OCI-LY7 (cell line): ENCODE data around the gene PPIL1. TPM values are rescaled to one million over a fixed set of nuclear protein-coding genes. Genes with fewer than 3 reads are reported as not detected.

Experiments used
- BruUV-seq: library from RNA; stranded (reverse); fragments of 400-500 nt; replicated peaks from 2 replicates; lab custom pipeline; 2021; lab: Mats Ljungman, UMichigan
- CTCF ChIA-PET: fragments of 300-600 bp; sonication (Branson Sonifier 250); formaldehyde crosslinking; loops from one replicate; lab custom pipeline; 2022; ENCODE audit warnings: antibody characterized with exemption; ENCODE audit not compliant: unreplicated experiment; lab: Charles Lee
- POLR2A ChIA-PET: fragments of 300-600 bp; sonication (Branson Sonifier 250); formaldehyde crosslinking; loops from one replicate; lab custom pipeline; 2022; ENCODE audit warnings: antibody characterized with exemption; lab: Charles Lee
- DNase-seq: peaks from one replicate; pipeline ENCODE4 v3.0.0-alpha.2; 2015; ENCODE audit warnings: low spot score
- H2AFZ ChIP-seq: fragments of 200-600 bp; sonication (generic), shearing (Covaris generic); 2 replicates; pipeline ENCODE4 v1.6.1; 2014; ENCODE audit warnings: mild to moderate bottlenecking, antibody characterized with exemption, low read length, moderate library complexity
- H3K27ac ChIP-seq: fragments of 200-600 bp; sonication (generic); 2 replicates; pipeline ENCODE4 v1.5.1; 2014; ENCODE audit warnings: mixed run types, low read depth, mild to moderate bottlenecking, moderate library complexity, low read length, inconsistent platforms; ENCODE audit not compliant: poor library complexity, severe bottlenecking
- H3K36me3 ChIP-seq: fragments of 200-600 bp; sonication (generic); 2 replicates; pipeline ENCODE4 v1.6.1; 2014; ENCODE audit warnings: mild to moderate bottlenecking, antibody characterized with exemption, low read length, moderate library complexity, mixed read lengths; ENCODE audit not compliant: insufficient read depth
- H3K4me1 ChIP-seq: fragments of 200-600 bp; sonication (generic); 2 replicates; pipeline ENCODE4 v1.5.1; 2014; ENCODE audit warnings: mild to moderate bottlenecking, low read length; ENCODE audit not compliant: insufficient read depth, poor library complexity, severe bottlenecking
- H3K4me2 ChIP-seq: fragments of 200-600 bp; sonication (generic); 2 replicates; pipeline ENCODE4 v1.6.1; 2014; ENCODE audit warnings: mild to moderate bottlenecking, low read length
- H3K4me3 ChIP-seq: fragments of 200-600 bp; sonication (generic); 2 replicates; pipeline ENCODE4 v1.5.1; 2014; ENCODE audit warnings: mild to moderate bottlenecking, low read depth, low read length; ENCODE audit not compliant: poor library complexity, severe bottlenecking
- H3K79me2 ChIP-seq: fragments of 200-600 bp; sonication (generic); 2 replicates; pipeline ENCODE4 v1.6.1; 2016; ENCODE audit warnings: low read depth, mild to moderate bottlenecking, low read length, moderate library complexity, mixed read lengths; ENCODE audit not compliant: insufficient read depth
- H3K9me2 ChIP-seq: fragments of 200-600 bp; sonication (generic); 2 replicates; pipeline ENCODE4 v1.6.1; 2016; ENCODE audit warnings: mild to moderate bottlenecking, low read length, mixed read lengths; ENCODE audit not compliant: insufficient read depth
- H3K9me3 ChIP-seq: fragments of 200-600 bp; sonication (generic); 2 replicates; pipeline ENCODE4 v1.6.1; 2014; ENCODE audit warnings: mild to moderate bottlenecking, mixed run types, low read length, mixed read lengths
- H4K20me1 ChIP-seq: fragments of 200-600 bp; sonication (generic); 2 replicates; pipeline ENCODE4 v1.6.1; 2014; ENCODE audit warnings: mild to moderate bottlenecking, antibody characterized with exemption, low read length, moderate library complexity, mixed read lengths; ENCODE audit not compliant: insufficient read depth
- CTCF ChIP-seq: fragments of 200-600 bp; sonication (generic); conservative IDR thresholded peaks from 2 replicates; pipeline ENCODE4 v1.5.1; 2014; ENCODE audit warnings: mild to moderate bottlenecking, antibody characterized with exemption, low read length, moderate library complexity, mixed read lengths
- EZH2phosphoT487 ChIP-seq: fragments of 200-600 bp; sonication (generic); IDR thresholded peaks from 2 replicates; pipeline ENCODE4 v1.6.1; 2018; ENCODE audit warnings: low read depth, borderline replicate concordance, mild to moderate bottlenecking, mixed run types, antibody characterized with exemption, low read length, moderate library complexity, mixed read lengths
- intact Hi-C: fragments of 100-400 bp; cut with micrococcal nuclease; formaldehyde crosslinking; loops from one replicate; pipeline ENCODE4 v1.10.0; 2022; ENCODE audit not compliant: unreplicated experiment
- total RNA-seq, 2 experiments: library from RNA; depleted of rRNA in 1 of 2; stranded (reverse); fragments of >200 nt in 1 of 2; shearing (Covaris generic) in 1 of 2; gene quantifications; 2 replicates each; pipeline ENCODE4 v1.2.3, GENCODE V29; 2014 to 2022

The PPIL1 gene
- total RNA-seq, 2 experiments from 2014 or later: 38.9 to 40.0 TPM

- Histone ChIP-seq H3K36me3 (peaks cover 38% of the 10 kb centered on the region; the same call in 1 of the 2 replicates), H3K9me3 (no peaks in the 10 kb centered on the region), H4K20me1 (no peaks in the 10 kb centered on the region), H3K4me3 (no peak overlapping the region), H3K4me1 (no peaks in the 10 kb centered on the region), H3K4me2 (no peak overlapping the region), H2AFZ (no peak overlapping the region), H3K79me2 (no peaks in the 10 kb centered on the region), H3K9me2 (no peaks in the 10 kb centered on the region), H3K27ac (no peak overlapping the region)
- ChIA-PET CTCF (no interaction called here), POLR2A (no interaction called here)
- no peak for DNase-seq
- TF ChIP-seq EZH2phosphoT487: no peak
- no peak for TF ChIP-seq CTCF
- no TSS peak for BruUV-seq
- intact Hi-C loops: no loop called here
Measured at GRCh38 chr6:36916126-36916525, 41.5 kb upstream of the PPIL1 start.

- H3K9me2 ChIP-seq: no peaks in the 10 kb centered on the region
- H3K4me3 ChIP-seq: no peak overlapping the region
- ChIA-PET CTCF (no interaction called here), POLR2A (no interaction called here)
- no peaks in the 10 kb centered on the region for H3K79me2 ChIP-seq
- BruUV-seq: no TSS peak
- intact Hi-C loops: no loop called here
- no peaks in the 10 kb centered on the region for H4K20me1 ChIP-seq
- no peaks in the 10 kb centered on the region for H3K4me1 ChIP-seq
- H3K36me3 ChIP-seq: peaks cover 33% of the 10 kb centered on the region; the same call in 1 of the 2 replicates
- H3K9me3 ChIP-seq: no peaks in the 10 kb centered on the region
- H3K27ac ChIP-seq: no peak overlapping the region
- no peak overlapping the region for H2AFZ ChIP-seq
- no peak for DNase-seq
- H3K4me2 ChIP-seq: no peak overlapping the region
- no peak for TF ChIP-seq CTCF
Measured at GRCh38 chr6:36915599-36915998, 41.0 kb upstream of the PPIL1 start.

DNA sequence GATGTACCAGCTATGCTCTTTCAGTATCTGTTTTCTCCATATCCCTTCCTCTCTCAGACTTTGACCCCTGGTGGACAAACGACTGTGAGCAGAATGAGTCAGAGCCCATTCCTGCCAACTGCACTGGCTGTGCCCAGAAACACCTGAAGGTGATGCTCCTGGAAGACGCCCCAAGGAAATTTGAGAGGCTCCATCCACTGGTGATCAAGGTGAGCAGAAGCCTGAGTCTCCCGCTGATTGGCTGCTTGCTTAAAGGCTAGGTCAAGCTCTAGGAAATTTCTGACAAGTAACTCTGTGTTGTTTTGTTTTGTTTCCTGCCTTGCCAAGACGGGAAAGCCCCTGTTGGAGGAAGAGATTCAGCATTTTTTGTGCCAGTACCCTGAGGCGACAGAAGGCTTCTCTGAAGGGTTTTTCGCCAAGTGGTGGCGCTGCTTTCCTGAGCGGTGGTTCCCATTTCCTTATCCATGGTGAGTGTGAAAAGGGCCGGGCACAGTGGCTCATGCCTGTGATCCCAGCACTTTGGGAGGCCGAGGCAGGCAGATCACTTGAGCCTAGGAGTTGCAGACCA, 39.7 kb upstream of the PPIL1 start:
- no peak; the same call in 1 of the 2 replicates for TF ChIP-seq CTCF
- no peak for TF ChIP-seq EZH2phosphoT487
- no peaks in the 10 kb centered on the region for H3K79me2 ChIP-seq
- peaks cover 26% of the 10 kb centered on the region for H3K36me3 ChIP-seq
- H3K27ac ChIP-seq: no peak overlapping the region
- POLR2A ChIA-PET: interaction anchor here (0.6 kb wide), 3 partner anchors 273 to 1134 kb away, joined by 3 read pairs; no protein-coding TSS in a partner anchor
- DNase-seq: no peak
- CTCF ChIA-PET: no interaction called here
- no peaks in the 10 kb centered on the region for H3K9me2 ChIP-seq
- intact Hi-C loops: no loop called here
- H2AFZ ChIP-seq: no peak overlapping the region
- no peak overlapping the region for H3K4me3 ChIP-seq
- H3K4me2 ChIP-seq: no peak overlapping the region
- H3K9me3 ChIP-seq: no peaks in the 10 kb centered on the region
- BruUV-seq: no TSS peak
- H3K4me1 ChIP-seq: no peaks in the 10 kb centered on the region
- H4K20me1 ChIP-seq: no peaks in the 10 kb centered on the region
